HUES6 (cell line): ENCODE results near the gene PCDHA8.
A peak's percentile ranks its signal among the peaks of the same experiment; 100 is the strongest.
"Not testable (repeated sequence)": the region's sequence is repeated elsewhere in the genome, so short reads cannot be mapped to it uniquely, and the experiment has no call there.

ENCODE experiments used
- H3K27ac ChIP-seq: 2 replicates; pipeline ENCODE4 v1.7.0; 2013; ENCODE audit warnings: low read depth, mild to moderate bottlenecking, low read length, inconsistent platforms
- H3K27me3 ChIP-seq: 2 replicates; pipeline ENCODE4 v1.6.1; 2013; ENCODE audit warnings: low read length; ENCODE audit not compliant: control insufficient read depth, insufficient read depth
- H3K36me3 ChIP-seq: 2 replicates; pipeline ENCODE4 v1.6.1; 2013; ENCODE audit warnings: low read length; ENCODE audit not compliant: control insufficient read depth, insufficient read depth
- H3K4me1 ChIP-seq: 2 replicates; pipeline ENCODE4 v1.6.1; 2013; ENCODE audit warnings: low read length; ENCODE audit not compliant: control insufficient read depth, insufficient read depth
- H3K4me3 ChIP-seq: 2 replicates; pipeline ENCODE4 v1.5.1; 2013; ENCODE audit warnings: low read depth, low read length
- H3K9ac ChIP-seq: one replicate; pipeline ENCODE4 v1.6.1; 2013; ENCODE audit warnings: mild to moderate bottlenecking, low read length
- H3K9me3 ChIP-seq: 2 replicates; pipeline ENCODE4 v1.6.1; 2013; ENCODE audit warnings: low read depth, low read length; ENCODE audit not compliant: control insufficient read depth, insufficient read depth

PCDHA8 gene

DNA sequence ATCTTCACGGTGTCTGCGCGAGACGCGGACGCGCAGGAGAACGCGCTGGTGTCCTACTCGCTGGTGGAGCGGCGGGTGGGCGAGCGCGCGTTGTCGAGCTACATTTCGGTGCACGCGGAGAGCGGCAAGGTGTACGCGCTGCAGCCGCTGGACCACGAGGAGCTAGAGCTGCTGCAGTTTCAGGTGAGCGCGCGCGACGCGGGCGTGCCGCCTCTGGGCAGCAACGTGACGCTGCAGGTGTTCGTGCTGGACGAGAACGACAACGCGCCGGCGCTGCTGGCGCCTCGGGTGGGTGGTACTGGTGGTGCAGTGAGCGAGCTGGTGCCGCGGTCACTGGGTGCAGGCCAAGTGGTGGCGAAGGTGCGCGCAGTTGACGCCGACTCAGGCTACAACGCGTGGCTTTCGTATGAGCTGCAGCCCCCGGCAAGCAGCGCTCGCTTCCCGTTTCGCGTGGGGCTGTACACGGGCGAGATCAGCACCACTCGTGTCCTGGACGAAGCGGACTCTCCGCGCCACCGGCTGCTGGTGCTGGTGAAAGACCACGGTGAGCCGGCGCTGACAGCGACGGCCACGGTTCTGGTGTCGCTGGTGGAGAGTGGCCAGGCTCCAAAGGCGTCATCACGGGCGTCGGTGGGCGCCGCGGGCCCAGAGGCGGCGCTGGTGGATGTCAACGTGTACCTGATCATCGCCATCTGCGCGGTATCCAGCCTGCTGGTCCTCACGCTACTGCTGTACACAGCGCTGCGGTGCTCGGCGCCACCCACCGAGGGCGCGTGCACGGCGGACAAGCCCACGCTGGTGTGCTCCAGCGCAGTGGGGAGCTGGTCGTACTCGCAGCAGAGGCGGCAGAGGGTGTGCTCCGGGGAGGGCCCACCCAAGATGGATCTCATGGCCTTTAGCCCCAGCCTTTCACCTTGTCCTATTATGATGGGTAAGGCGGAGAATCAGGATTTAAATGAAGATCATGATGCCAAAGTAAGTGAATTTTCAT is 11.2 kb upstream of the PCDHA8 start:
- not testable (repeated sequence) for H3K9ac ChIP-seq, H3K4me3 ChIP-seq, H3K9me3 ChIP-seq, H3K4me1 ChIP-seq, H3K27me3 ChIP-seq, H3K36me3 ChIP-seq, H3K27ac ChIP-seq

DNA sequence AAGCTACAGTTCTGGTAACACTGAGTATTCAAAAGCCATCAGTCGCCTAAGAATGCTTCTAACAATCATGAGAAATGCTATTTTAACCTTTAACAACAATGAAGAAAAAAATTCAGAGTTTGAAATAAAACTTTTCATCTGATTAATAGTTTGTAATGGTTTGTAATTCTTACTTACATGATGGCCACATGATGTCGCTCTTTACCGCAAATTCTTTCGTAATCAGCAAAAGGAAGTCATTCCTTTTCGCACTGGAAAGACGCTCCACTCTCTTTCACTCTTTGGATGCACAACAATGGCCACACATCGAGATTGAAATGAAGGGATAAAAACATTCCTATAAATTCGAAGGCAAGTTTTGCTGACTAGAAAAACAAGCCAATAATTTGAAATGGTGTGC is 7.0 kb upstream of the PCDHA8 start, which contains the start of gene PCDHA7:
TSS of gene PCDHA7 (plus strand) at position 277 of the 400 bp plus-strand sequence. CDS start at position 392, 115 bp downstream.
- Histone ChIP-seq H3K4me3 (peak within 1 kb of the TSS; percentile 41; the same call in 1 of the 2 replicates), H3K27me3 (no peaks in the 10 kb centered on the region), H3K9ac (no peak within 1 kb of the TSS), H3K27ac (no peak within 1 kb of the TSS), H3K9me3 (peaks cover 7% of the 10 kb centered on the region), H3K36me3 (peaks cover 3% of the 10 kb centered on the region; the same call in 1 of the 2 replicates), H3K4me1 (no peaks in the 10 kb centered on the region)

DNA sequence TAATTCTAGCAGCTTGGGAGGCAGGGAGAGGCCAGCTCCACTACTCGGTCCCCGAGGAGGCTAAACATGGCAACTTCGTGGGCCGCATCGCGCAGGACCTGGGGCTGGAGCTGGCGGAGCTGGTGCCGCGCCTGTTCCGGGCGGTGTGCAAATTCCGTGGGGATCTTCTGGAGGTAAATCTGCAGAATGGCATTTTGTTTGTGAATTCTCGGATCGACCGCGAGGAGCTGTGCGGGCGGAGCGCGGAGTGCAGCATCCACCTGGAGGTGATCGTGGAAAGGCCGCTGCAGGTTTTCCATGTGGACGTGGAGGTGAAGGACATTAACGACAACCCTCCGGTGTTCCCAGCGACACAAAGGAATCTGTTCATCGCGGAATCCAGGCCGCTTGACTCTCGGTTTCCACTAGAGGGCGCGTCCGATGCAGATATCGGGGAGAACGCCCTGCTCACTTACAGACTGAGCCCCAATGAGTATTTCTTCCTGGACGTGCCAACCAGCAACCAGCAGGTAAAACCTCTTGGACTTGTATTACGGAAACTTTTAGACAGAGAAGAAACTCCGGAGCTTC is 6.5 kb upstream of the PCDHA8 start:
- H3K27ac ChIP-seq, H3K36me3 ChIP-seq, H3K27me3 ChIP-seq, H3K9ac ChIP-seq, H3K4me1 ChIP-seq, H3K9me3 ChIP-seq: not testable (repeated sequence)
- H3K4me3 ChIP-seq, result peak overlapping the region; percentile 41; the same call in 1 of the 2 replicates

DNA sequence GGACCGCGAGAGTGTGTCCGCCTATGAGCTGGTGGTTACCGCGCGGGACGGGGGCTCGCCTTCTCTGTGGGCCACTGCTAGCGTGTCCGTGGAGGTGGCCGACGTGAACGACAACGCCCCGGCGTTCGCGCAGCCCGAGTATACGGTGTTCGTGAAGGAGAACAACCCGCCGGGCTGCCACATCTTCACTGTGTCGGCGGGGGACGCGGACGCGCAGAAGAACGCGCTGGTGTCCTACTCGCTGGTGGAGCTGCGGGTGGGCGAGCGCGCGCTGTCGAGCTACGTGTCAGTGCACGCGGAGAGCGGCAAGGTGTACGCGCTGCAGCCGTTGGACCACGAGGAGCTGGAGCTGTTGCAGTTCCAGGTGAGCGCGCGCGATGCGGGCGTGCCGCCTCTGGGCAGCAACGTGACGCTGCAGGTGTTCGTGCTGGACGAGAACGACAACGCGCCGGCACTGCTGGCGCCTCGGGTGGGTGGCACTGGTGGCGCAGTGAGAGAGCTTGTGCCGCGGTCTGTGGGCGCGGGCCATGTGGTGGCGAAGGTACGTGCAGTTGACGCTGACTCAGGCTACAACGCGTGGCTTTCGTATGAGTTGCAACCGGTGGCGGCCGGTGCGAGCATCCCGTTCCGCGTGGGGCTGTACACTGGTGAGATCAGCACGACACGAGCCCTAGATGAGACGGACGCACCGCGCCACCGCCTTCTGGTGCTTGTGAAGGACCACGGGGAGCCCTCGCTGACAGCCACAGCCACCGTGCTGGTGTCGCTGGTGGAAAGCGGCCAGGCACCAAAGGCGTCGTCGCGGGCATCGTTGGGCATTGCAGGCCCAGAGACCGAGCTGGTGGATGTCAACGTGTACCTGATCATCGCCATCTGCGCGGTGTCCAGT is 5.1 kb upstream of the PCDHA8 start:
- Histone ChIP-seq H3K36me3 (peaks cover 3% of the 10 kb centered on the region; the same call in 1 of the 2 replicates), H3K9me3 (peaks cover 5% of the 10 kb centered on the region; the same call in 1 of the 2 replicates), H3K4me3 (no peak overlapping the region), H3K9ac (no peak overlapping the region), H3K4me1 (no peaks in the 10 kb centered on the region), H3K27me3 (no peaks in the 10 kb centered on the region), H3K27ac (no peak overlapping the region)

DNA sequence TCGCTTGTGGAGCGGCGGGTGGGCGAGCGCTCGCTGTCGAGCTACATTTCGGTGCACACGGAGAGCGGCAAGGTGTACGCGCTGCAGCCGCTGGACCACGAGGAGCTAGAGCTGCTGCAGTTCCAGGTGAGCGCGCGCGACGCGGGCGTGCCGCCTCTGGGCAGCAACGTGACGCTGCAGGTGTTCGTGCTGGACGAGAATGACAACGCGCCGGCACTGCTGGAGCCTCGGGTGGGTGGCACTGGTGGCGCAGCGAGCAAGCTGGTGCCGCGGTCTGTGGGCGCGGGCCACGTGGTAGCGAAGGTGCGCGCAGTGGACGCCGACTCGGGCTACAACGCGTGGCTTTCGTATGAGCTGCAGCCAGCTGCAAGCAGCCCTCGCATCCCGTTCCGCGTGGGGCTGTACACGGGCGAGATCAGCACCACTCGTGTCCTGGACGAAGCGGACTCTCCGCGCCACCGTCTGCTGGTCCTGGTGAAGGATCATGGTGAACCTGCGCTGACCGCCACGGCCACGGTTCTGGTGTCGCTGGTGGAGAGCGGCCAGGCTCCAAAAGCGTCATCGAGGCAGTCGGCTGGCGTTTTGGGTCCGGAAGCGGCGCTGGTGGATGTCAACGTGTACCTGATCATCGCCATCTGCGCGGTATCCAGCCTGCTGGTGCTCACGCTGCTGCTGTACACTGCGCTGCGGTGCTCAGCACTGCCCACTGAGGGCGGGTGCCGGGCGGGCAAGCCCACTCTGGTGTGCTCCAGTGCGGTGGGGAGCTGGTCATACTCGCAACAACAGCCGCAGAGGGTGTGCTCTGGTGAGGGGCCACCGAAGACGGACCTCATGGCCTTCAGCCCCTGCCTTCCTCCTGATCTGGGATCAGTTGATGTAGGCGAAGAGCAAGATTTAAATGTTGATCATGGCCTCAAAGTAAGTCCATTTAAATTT is 2.1 kb downstream of the PCDHA8 start:
- Histone ChIP-seq H3K4me1 (no peaks in the 10 kb centered on the region), H3K4me3 (no peak overlapping the region), H3K9ac (no peak overlapping the region), H3K9me3 (peaks cover 3% of the 10 kb centered on the region; the same call in 1 of the 2 replicates), H3K27me3 (no peaks in the 10 kb centered on the region), H3K27ac (no peak overlapping the region), H3K36me3 (no peaks in the 10 kb centered on the region)

DNA sequence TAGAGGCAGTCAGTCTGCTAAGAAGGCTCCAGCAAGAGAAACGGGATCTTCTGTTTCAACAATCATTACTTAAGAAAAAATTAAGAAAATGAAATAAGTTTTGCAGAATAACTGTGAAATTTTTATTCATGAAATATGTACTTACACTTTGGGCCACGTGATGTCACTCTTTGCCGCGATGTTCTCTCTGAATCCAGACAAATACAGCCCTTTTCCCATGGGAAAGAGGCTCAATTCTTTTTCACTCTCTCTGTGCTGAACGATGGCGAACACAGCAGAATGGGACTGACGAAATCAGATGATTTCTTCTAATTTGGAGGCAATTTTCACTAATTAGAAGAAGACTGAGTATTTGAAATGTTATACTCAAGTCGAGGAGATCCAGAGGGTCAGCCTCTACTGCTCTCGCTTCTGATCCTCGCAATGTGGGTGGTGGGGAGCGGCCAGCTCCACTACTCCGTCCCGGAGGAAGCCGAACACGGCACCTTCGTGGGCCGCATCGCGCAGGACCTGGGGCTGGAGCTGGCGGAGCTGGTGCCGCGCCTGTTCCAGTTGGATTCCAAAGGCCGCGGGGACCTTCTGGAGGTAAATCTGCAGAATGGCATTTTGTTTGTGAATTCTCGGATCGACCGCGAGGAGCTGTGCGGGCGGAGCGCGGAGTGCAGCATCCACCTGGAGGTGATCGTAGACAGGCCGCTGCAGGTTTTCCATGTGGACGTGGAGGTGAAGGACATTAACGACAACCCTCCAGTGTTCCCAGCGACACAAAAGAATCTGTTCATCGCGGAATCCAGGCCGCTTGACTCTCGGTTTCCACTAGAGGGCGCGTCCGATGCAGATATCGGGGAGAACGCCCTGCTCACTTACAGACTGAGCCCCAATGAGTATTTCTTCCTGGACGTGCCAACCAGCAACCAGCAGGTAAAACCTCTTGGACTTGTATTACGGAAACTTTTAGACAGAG is 7.4 kb downstream of the PCDHA8 start, which contains the start of gene PCDHA9:
TSS of gene PCDHA9 (plus strand) at position 244 of the 964 bp plus-strand sequence. CDS start at position 358, 114 bp downstream.
- H3K9me3 ChIP-seq, H3K27ac ChIP-seq, H3K9ac ChIP-seq, H3K36me3 ChIP-seq, H3K27me3 ChIP-seq, H3K4me1 ChIP-seq: not testable (repeated sequence)
- H3K4me3 ChIP-seq, result peak within 1 kb of the TSS; percentile 48; the same call in 1 of the 2 replicates

DNA sequence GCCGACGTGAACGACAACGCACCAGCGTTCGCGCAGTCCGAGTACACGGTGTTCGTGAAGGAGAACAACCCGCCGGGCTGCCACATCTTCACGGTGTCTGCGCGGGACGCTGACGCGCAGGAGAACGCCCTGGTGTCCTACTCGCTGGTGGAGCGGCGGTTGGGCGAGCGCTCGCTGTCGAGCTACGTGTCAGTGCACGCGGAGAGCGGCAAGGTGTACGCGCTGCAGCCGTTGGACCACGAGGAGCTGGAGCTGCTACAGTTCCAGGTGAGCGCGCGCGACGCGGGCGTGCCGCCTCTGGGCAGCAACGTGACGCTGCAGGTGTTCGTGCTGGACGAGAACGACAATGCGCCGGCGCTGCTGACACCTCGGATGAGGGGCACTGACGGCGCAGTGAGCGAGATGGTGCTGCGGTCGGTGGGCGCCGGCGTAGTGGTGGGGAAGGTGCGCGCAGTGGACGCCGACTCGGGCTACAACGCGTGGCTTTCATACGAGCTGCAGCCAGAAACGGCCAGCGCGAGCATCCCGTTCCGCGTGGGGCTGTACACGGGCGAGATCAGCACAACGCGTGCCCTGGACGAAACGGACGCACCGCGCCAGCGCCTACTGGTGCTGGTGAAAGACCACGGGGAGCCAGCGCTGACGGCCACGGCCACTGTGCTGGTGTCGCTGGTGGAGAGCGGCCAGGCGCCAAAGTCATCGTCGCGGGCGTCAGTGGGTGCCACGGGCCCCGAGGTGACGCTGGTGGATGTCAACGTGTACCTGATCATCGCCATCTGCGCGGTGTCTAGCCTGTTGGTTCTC is 9.0 kb downstream of the PCDHA8 start:
- H3K9me3 ChIP-seq, H3K36me3 ChIP-seq, H3K4me1 ChIP-seq, H3K27ac ChIP-seq, H3K9ac ChIP-seq, H3K27me3 ChIP-seq, H3K4me3 ChIP-seq: not testable (repeated sequence)

DNA sequence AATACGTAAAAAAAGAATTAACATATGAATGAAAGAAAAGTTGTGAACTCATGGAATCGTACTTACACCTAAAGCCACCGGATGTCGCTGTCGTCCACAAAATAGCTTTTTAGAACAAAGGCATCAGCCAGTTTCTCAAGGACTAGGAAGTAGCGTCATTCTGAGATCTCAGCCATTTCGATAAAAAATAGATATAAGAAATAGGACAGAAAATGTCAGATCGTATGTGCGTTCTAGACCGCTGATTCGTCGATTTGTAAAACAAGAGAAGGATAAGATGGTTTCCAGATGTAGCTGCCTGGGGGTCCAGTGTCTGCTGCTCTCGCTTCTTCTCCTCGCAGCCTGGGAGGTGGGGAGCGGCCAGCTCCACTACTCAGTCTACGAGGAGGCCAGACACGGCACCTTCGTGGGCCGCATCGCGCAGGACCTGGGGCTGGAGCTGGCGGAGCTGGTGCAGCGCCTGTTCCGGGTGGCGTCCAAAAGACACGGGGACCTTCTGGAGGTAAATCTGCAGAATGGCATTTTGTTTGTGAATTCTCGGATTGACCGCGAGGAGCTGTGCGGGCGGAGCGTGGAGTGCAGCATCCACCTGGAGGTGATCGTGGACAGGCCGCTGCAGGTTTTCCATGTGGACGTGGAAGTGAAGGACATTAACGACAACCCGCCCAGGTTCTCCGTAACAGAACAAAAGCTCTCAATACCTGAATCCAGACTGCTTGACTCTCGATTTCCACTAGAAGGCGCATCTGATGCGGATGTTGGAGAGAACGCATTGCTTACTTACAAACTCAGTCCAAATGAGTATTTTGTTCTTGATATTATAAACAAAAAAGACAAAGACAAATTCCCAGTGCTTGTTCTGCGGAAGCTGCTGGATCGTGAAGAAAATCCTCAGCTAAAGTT is 15.0 kb downstream of the PCDHA8 start, which contains the start of gene PCDHA10:
TSS of gene PCDHA10 (plus strand) at position 126 of the 903 bp plus-strand sequence. CDS start at position 278, 152 bp downstream.
- no peaks in the 10 kb centered on the region; the same call in 1 of the 2 replicates for H3K36me3 ChIP-seq
- H3K4me1 ChIP-seq, result no peaks in the 10 kb centered on the region
- peak within 1 kb of the TSS; percentile 72 for H3K4me3 ChIP-seq
- no peak within 1 kb of the TSS for H3K27ac ChIP-seq
- peaks cover 12% of the 10 kb centered on the region; the same call in 1 of the 2 replicates for H3K9me3 ChIP-seq
- H3K27me3 ChIP-seq, result no peaks in the 10 kb centered on the region
- peak within 1 kb of the TSS; percentile 55 for H3K9ac ChIP-seq
